PFSK-1 (cell line): Measurements from ENCODE around the gene COL25A1.

Source experiments
- FOXP2 ChIP-seq: optimal IDR thresholded peaks from 2 replicates; pipeline ENCODE3; 2011; ENCODE audit warnings: borderline replicate concordance, control low read depth, inconsistent platforms; ENCODE audit not compliant: insufficient read depth; ENCODE audit errors: extremely low read length, extremely low read depth
- POLR2AphosphoS5 ChIP-seq: IDR thresholded peaks from 2 replicates; pipeline ENCODE4 v1.6.1; 2012; ENCODE audit warnings: low read depth, mild to moderate bottlenecking, control low read depth, low read length, moderate library complexity
- SIN3A ChIP-seq: IDR thresholded peaks from 2 replicates; pipeline ENCODE4 v1.6.1; 2012; ENCODE audit warnings: mild to moderate bottlenecking, low read length, moderate library complexity, borderline replicate concordance; ENCODE audit not compliant: insufficient read depth
- TAF1 ChIP-seq: IDR thresholded peaks from 2 replicates; pipeline ENCODE4 v1.6.1; 2012; ENCODE audit warnings: low read length, control low read depth, borderline replicate concordance; ENCODE audit not compliant: insufficient read depth
- TF ChIP-seq, protein P1 (sequence below), 2 experiments: IDR thresholded peaks; 2 replicates each; pipeline versions ENCODE4 v1.6.1 to v1.8.0; 2011 to 2012; ENCODE audit warnings: low read depth in 2 of 2, low read length in 2 of 2, control low read depth in 1 of 2, inconsistent platforms in 1 of 2, mild to moderate bottlenecking in 1 of 2, moderate library complexity in 1 of 2; ENCODE audit not compliant: insufficient read depth in 1 of 2

The COL25A1 gene

GRCh38 chr4:109065006-109065405, 237.5 kb downstream of the COL25A1 start:
- TF ChIP-seq FOXP2 (no peak), SIN3A (no peak)

DNA sequence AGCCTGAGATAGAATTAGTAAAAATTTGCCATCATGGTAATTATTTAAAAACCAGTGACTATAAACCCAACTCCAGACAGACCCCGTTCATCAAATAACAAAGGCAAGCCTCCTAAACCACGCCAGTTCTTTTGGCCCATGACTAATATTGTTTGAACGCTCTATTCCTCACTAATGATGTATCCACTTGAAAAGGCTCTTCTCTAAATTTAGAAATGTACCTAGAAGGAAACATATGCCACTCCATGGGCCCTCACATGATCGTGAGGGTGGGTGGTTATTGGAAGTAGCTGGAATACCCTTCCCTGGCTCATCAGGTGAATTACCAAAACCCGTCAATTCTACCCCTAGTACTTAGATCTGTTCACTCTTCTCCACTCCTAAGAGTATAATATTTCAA, 249.2 kb downstream of the COL25A1 start:
- TF ChIP-seq SIN3A: no peak
- TF ChIP-seq TAF1: no peak
- TF ChIP-seq FOXP2: no peak
- TF ChIP-seq POLR2AphosphoS5: no peak
- TF ChIP-seq, protein P1, sequence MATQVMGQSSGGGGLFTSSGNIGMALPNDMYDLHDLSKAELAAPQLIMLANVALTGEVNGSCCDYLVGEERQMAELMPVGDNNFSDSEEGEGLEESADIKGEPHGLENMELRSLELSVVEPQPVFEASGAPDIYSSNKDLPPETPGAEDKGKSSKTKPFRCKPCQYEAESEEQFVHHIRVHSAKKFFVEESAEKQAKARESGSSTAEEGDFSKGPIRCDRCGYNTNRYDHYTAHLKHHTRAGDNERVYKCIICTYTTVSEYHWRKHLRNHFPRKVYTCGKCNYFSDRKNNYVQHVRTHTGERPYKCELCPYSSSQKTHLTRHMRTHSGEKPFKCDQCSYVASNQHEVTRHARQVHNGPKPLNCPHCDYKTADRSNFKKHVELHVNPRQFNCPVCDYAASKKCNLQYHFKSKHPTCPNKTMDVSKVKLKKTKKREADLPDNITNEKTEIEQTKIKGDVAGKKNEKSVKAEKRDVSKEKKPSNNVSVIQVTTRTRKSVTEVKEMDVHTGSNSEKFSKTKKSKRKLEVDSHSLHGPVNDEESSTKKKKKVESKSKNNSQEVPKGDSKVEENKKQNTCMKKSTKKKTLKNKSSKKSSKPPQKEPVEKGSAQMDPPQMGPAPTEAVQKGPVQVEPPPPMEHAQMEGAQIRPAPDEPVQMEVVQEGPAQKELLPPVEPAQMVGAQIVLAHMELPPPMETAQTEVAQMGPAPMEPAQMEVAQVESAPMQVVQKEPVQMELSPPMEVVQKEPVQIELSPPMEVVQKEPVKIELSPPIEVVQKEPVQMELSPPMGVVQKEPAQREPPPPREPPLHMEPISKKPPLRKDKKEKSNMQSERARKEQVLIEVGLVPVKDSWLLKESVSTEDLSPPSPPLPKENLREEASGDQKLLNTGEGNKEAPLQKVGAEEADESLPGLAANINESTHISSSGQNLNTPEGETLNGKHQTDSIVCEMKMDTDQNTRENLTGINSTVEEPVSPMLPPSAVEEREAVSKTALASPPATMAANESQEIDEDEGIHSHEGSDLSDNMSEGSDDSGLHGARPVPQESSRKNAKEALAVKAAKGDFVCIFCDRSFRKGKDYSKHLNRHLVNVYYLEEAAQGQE (IDR thresholded peaks at IDR 0.05; ENCODE audit: insufficient read depth in 1 of 2, low read depth in 2 of 2, low read length in 2 of 2): no peak

- TF ChIP-seq FOXP2 (no peak), SIN3A (no peak), POLR2AphosphoS5 (no peak), TAF1 (no peak)
- TF ChIP-seq, protein P1 (IDR thresholded peaks at IDR 0.05; ENCODE audit: insufficient read depth in 1 of 2, low read depth in 2 of 2, low read length in 2 of 2): no peak
Measured at GRCh38 chr4:109052821-109053220, 249.6 kb downstream of the COL25A1 start.

DNA sequence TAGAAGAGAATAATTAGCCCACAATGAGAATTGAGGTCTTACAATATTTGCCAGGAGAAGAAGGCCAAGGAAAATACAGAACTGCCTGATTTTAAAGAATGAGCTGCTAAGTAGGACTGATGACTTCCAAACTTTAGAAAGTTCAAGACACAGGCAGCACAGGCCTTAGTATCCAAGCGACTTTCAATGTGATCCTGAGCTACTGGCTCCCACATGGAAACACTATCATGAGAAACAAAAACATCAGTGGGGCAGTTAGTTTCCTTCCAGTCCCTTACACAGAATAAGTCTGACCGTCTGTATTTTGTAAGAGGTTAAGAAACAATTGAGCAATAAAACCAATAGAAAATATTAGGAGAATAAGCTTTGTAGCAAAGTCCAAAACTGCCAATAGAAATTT, 251.4 kb downstream of the COL25A1 start:
- TF ChIP-seq POLR2AphosphoS5 (no peak), SIN3A (no peak), TAF1 (no peak), FOXP2 (no peak)
- TF ChIP-seq, protein P1 (IDR thresholded peaks at IDR 0.05; ENCODE audit: insufficient read depth in 1 of 2, low read depth in 2 of 2, low read length in 2 of 2): no peak

- TF ChIP-seq, protein P1 (IDR thresholded peaks at IDR 0.05; ENCODE audit: insufficient read depth in 1 of 2, low read depth in 2 of 2, low read length in 2 of 2): no peak
- TF ChIP-seq SIN3A (no peak), TAF1 (no peak), FOXP2 (no peak), POLR2AphosphoS5 (no peak)
Measured at GRCh38 chr4:109049926-109050325, 252.5 kb downstream of the COL25A1 start.
